Vagina (tissue), 2 donors: Measurements from ENCODE around the gene KIF21B. TPM values are rescaled to one million over a fixed set of nuclear protein-coding genes. Genes with fewer than 3 reads are reported as not detected.
"Not testable (repeated sequence)": the region's sequence is repeated elsewhere in the genome, so short reads cannot be mapped to it uniquely, and the experiment has no call there.

Source experiments
- DNase-seq, 2 donors: peaks; one replicate each; pipeline ENCODE4 v3.0.0-alpha.2; 2017; ENCODE audit errors: extremely low spot score in 2 of 2
- H3K27ac ChIP-seq: fragments of 200-600 bp; sonication (generic); one replicate; pipeline ENCODE4 v1.5.1; 2019
- H3K27me3 ChIP-seq: fragments of 200-600 bp; sonication (generic); one replicate; pipeline ENCODE4 v1.5.1; 2019
- H3K36me3 ChIP-seq, 2 donors: fragments of 200-600 bp; sonication (generic); one replicate each; pipeline ENCODE4 v1.5.1; 2017 to 2019
- H3K4me1 ChIP-seq: fragments of 200-600 bp; sonication (generic); one replicate; pipeline ENCODE4 v1.5.1; 2019
- H3K4me3 ChIP-seq, 2 donors: fragments of 200-600 bp; sonication (generic); 1 replicate in 1 of 2; 2 replicates in 1 of 2; pipeline ENCODE4 v1.5.1; 2016 to 2019
- H3K9me3 ChIP-seq: fragments of 200-600 bp; sonication (generic); one replicate; pipeline ENCODE4 v1.5.1; 2019
- CTCF ChIP-seq, 3 experiments: fragments of 450-650 bp in 2 of 3; fragments of 200-600 bp in 1 of 3; sonication (generic) in 1 of 3; IDR thresholded peaks; one replicate each; pipeline ENCODE4 v1.5.1; 2017 to 2019; ENCODE audit warnings: antibody characterized with exemption in 3 of 3, mild to moderate bottlenecking in 2 of 3, moderate library complexity in 2 of 3
- POLR2A ChIP-seq, 2 donors: fragments of 450-650 bp; IDR thresholded peaks; one replicate each; pipeline ENCODE4 v1.6.1; 2017; ENCODE audit warnings: antibody characterized with exemption in 2 of 2, mild to moderate bottlenecking in 2 of 2, moderate library complexity in 2 of 2
- POLR2AphosphoS5 ChIP-seq, 2 donors: sonication (generic); formaldehyde crosslinking; IDR thresholded peaks; one replicate each; pipeline ENCODE4 v1.9.0; 2017; ENCODE audit warnings: antibody characterized with exemption in 2 of 2, mild to moderate bottlenecking in 2 of 2, low read depth in 1 of 2; ENCODE audit not compliant: insufficient read depth in 1 of 2
- intact Hi-C: fragments of 100-400 bp; cut with DNase I; formaldehyde crosslinking; loops from one replicate; pipeline ENCODE4 v1.15.1; 2023
- total RNA-seq: library from RNA; depleted of rRNA; stranded (reverse); fragments of >200 nt; gene quantifications from one replicate; pipeline ENCODE4 v1.2.3, GENCODE V29; 2016

KIF21B gene
- total RNA-seq, 1 donor from 2014 or later, result 4.7 TPM

GRCh38 chr1:200947059-200947566 is 76.4 kb downstream of the KIF21B start:
- no peak for DNase-seq
- Histone ChIP-seq H3K27me3 (no peaks in the 10 kb centered on the region), H3K4me3 (no peak overlapping the region), H3K9me3 (peaks cover 2% of the 10 kb centered on the region), H3K4me1 (no peaks in the 10 kb centered on the region), H3K27ac (no peak overlapping the region), H3K36me3 (no peaks in the 10 kb centered on the region)
- intact Hi-C loops, result no loop called here
- TF ChIP-seq POLR2A (IDR thresholded peaks at IDR 0.05) (no peak), CTCF (IDR thresholded peaks at IDR 0.05) (no peak), POLR2AphosphoS5 (IDR thresholded peaks at IDR 0.05; ENCODE audit: insufficient read depth in 1 of 2, low read depth in 1 of 2) (no peak)

- Histone ChIP-seq H3K4me1 (no peaks in the 10 kb centered on the region), H3K9me3 (peaks cover 7% of the 10 kb centered on the region), H3K27me3 (no peaks in the 10 kb centered on the region), H3K36me3 (no peaks in the 10 kb centered on the region), H3K27ac (no peak overlapping the region), H3K4me3 (no peak overlapping the region)
- intact Hi-C loops, result no loop called here
- DNase-seq, result no peak
- TF ChIP-seq POLR2AphosphoS5 (IDR thresholded peaks at IDR 0.05; ENCODE audit: insufficient read depth in 1 of 2, low read depth in 1 of 2) (no peak), CTCF (IDR thresholded peaks at IDR 0.05) (no peak), POLR2A (IDR thresholded peaks at IDR 0.05) (no peak)
Observed at GRCh38 chr1:200945111-200945510, 78.4 kb downstream of the KIF21B start.

- DNase-seq, result no peak
- no peak overlapping the region for H3K4me3 ChIP-seq
- TF ChIP-seq POLR2A (IDR thresholded peaks at IDR 0.05) (no peak), CTCF (IDR thresholded peaks at IDR 0.05) (no peak), POLR2AphosphoS5 (IDR thresholded peaks at IDR 0.05; ENCODE audit: insufficient read depth in 1 of 2, low read depth in 1 of 2) (no peak)
- intact Hi-C loops, result no loop called here
- H3K27me3 ChIP-seq, result no peaks in the 10 kb centered on the region
- peaks cover 7% of the 10 kb centered on the region for H3K9me3 ChIP-seq
- no peaks in the 10 kb centered on the region for H3K4me1 ChIP-seq
- no peak overlapping the region for H3K27ac ChIP-seq
- H3K36me3 ChIP-seq, result no peaks in the 10 kb centered on the region
Observed at GRCh38 chr1:200938955-200939354, 84.6 kb downstream of the KIF21B start.

- H3K36me3 ChIP-seq, H3K27ac ChIP-seq, H3K4me3 ChIP-seq, H3K27me3 ChIP-seq, DNase-seq, intact Hi-C loops, H3K4me1 ChIP-seq, H3K9me3 ChIP-seq: not testable (repeated sequence)
Observed at GRCh38 chr1:200935286-200935962, 88.1 kb downstream of the KIF21B start.

- no peak overlapping the region for H3K27ac ChIP-seq
- H3K4me1 ChIP-seq, result no peaks in the 10 kb centered on the region
- DNase-seq, result no peak
- no peaks in the 10 kb centered on the region for H3K9me3 ChIP-seq
- no peaks in the 10 kb centered on the region for H3K27me3 ChIP-seq
- intact Hi-C loops, result no loop called here
- H3K36me3 ChIP-seq, result no peaks in the 10 kb centered on the region
- TF ChIP-seq POLR2AphosphoS5 (IDR thresholded peaks at IDR 0.05; ENCODE audit: insufficient read depth in 1 of 2, low read depth in 1 of 2) (no peak), CTCF (IDR thresholded peaks at IDR 0.05) (no peak), POLR2A (IDR thresholded peaks at IDR 0.05) (no peak)
- H3K4me3 ChIP-seq, result no peak overlapping the region
Observed at GRCh38 chr1:200934676-200935245, 88.8 kb downstream of the KIF21B start.
